Occipital lobe (tissue), 2 donors: ENCODE measurements around the gene GRN. TPM values are rescaled to one million over a fixed set of nuclear protein-coding genes. Genes with fewer than 3 reads are reported as not detected.
"Not testable (repeated sequence)": the region's sequence is repeated elsewhere in the genome, so short reads cannot be mapped to it uniquely, and the experiment has no call there.

Experiments
- DNase-seq: peaks from one replicate; lab custom pipeline; 2025; lab: John Stamatoyannopoulos, UW
- total RNA-seq: library from RNA; depleted of rRNA; stranded (reverse); fragments of >200 nt; gene quantifications from one replicate; pipeline ENCODE4 v1.2.3, GENCODE V29; 2014

Gene GRN
- total RNA-seq, 1 donor from 2014 or later, result 32.3 TPM

DNA sequence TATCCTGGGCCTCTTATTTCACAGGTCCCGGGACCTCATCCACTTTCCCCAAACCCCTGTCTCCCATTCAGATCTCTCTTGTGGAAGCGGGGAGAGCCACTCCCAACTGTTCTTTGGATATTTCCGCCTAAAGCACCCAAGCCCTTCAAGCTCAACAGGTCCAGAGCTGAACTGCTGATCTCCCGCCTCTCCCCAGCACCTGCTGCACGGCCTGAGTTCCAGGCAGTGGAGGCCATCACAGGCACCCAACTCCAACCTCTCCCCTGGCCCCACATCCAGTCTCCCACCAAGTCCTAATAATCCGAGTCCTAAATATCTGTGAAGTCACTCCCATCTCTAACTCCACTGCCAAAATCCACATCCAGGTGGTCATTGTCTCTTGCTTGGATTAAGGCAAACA lies 37.8 kb downstream of the GRN start:
- no peak for DNase-seq

DNA sequence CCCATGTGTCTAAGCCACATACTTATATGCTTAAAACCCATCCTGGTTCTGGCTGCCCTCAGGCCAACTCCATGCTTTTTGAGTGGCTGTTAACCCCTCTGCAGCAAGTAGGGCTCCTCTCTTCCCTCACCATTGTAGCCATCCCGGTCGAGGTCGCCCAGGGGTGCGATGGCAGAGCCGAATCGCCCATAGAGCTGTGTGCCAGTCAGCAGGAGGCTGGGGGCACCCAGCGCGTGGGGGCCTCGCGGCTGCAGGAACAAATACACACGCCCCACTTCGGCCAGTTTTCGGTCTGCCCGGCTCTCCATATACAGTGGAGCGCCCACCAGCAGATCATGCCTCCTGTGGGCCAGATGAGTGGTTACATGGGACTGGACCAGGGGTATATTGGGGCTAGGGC lies 38.3 kb downstream of the GRN start:
- DNase-seq, result no peak

DNA sequence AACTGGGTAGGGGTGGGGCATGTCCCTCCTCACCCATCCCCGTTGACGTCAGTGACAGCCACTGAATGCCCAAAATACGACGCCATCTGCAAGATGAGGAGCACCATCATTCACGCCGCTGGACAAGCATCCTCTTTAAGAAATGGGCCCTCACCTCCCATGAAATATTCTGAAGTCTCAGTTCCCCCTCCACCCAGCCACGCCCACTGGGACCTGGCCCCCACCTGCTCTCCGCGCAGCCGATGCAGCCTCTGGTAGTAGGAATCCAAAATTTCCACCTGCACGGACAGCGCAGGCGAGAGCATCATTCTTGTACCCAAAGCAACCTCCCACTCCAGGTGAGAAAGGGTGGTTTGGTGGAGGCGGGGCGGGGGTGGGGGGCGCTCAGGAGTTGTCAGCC lies 38.8 kb downstream of the GRN start:
- DNase-seq, result no peak

DNA sequence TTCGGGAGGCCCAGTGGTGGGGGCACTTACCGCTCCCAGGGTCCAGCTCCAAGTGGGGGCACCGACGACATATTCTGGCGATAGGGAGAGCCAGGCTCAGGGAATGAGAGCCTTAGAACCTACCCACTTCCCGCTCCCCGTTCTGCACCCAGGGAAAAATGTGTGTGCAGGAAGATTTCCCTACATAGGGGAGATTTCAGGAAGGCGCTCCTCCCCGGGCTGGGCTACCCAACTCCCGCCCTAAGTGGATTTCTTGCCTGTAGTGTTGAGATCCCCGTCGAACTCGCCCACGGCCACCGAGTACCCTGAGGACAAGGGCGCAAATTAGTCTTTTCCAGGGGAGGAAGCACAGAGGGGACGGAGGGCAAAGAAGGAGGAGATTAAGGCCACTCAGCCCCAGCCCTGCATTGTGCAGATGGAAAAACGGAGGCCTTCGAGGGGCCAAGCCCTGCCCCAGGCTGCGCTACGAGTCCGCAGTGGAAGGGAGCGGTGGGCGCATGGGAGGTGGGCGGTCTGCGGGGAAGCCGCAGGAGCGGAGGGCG lies 39.2 kb downstream of the GRN start:
- DNase-seq, result no peak

DNA sequence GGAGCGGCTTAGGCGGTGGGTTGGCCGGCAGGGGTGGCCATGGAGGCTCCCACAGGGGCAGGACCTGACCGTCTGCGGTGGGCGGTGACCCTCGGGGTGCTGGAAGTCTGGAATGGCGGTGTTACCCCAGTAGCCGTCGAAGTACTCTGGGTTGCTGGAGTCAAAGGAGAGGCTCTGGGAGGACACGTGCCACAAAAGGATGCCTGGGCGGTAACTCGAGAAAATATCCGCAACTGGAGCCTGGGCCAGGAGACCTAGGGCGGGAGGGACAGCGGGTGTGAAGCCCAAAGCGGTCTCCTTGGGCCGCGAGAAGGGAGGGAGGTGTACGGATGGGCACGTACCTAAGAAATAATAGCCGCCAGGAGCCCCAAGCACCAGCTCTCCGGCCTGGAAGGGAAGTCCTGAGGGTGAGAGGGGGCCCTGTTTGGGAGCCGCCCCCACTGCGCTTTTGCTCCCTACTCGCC lies 39.8 kb downstream of the GRN start:
- DNase-seq, result no peak

DNA sequence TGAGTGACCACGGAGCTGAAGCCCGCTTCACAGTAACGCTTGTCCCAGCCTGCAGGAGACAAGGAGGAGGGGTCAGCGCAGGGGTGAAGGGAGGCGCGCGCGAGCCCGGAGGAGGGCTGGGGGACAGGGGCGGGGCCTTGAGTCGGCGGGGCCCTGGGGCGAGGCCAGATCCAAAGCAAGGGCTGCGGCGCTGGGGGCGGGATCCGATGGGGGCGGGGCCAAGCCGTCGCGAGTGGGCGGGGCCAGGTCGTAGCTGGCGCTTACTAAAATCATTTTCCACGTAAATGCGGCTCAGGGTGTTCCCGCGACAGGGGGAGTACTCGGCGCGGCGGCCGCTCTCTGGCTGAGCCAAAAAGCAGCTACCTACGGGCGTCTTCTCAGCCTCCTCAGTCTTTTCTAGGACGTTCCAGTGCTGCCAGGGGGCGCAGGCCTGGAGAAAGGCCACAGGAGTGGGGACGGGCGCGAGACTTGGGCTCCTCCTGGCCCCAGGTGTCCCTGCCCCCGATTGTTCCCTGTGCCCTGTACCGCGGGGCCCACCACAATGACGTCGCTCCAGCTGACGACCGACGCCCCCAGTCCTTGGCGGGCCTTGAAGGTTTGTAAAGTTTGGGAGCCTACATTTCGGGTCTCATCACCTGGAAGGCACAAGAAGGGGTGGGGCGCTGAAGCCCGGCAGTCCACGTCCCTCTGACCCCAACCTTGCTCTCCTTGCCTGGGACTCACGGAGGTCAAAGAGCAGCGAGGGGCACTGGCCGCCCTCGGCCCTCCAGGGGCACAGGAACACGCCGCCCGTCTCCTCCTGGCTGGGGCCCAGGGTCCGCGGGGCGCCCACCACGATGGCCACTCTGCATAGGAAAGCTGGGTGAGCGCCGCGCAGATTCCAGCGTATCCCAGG lies 40.4 kb downstream of the GRN start:
- peak; percentile 62 for DNase-seq

DNA sequence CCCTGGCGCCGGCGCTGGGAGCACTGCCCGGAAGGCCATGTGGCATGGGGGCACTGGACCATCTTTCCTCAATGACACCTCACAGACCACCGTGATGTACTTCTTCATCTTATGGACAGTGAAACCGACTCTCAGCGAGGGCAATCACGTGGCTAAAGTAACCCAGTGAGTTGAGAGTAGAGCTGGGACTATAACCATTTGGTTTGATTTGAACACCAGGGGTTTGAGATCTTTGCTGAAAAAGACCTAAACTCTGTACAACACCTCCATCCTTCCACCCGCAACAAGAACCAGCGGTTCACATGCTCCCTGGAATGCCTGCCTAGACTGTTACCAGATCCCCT lies 41.1 kb downstream of the GRN start:
- DNase-seq, result no peak

DNA sequence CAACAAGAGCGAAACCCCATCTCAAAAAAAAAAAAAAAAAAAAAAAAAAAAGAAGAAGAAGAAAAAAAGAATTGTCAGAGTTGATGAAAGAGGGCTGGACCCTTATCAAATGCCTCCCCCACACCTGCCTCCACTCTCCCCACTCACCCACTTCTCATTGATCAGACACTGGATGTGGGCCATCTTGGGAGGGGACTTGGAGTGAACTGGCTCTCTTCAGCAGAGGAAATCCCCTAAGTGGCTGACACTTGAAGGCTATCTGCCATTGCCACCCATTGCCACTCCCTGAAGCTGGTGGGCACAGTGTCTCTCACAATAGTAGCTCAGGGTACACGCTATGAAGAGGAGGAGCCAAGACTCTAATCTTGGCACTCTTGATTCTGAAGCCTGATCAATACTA lies 42.7 kb downstream of the GRN start:
- no peak for DNase-seq

DNA sequence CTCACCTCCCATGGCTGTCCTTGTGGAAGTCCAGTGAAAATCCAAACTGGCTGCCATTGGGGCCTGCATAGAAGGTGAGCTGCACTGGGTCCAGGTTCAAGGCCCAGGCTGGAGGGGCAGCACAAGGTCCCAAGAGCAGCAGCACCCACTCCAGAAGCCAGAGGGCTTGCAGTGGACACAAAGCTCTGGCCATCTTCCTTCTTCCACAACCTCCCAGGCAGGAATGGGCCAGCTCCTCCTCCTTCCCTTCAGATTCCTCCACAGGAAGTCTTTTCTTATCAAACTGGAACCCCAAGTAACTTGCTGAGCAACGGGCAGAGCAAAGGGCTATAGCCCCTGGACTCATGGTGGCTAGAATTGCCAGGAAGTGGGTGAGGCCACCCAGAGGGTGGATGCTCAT lies 44.2 kb downstream of the GRN start, which contains the start of gene ITGA2B:
ITGA2B (minus strand) TSS at position 369 of the 400 bp plus-strand sequence; CDS start at position 193, 176 bp downstream.
- no peak for DNase-seq

DNA sequence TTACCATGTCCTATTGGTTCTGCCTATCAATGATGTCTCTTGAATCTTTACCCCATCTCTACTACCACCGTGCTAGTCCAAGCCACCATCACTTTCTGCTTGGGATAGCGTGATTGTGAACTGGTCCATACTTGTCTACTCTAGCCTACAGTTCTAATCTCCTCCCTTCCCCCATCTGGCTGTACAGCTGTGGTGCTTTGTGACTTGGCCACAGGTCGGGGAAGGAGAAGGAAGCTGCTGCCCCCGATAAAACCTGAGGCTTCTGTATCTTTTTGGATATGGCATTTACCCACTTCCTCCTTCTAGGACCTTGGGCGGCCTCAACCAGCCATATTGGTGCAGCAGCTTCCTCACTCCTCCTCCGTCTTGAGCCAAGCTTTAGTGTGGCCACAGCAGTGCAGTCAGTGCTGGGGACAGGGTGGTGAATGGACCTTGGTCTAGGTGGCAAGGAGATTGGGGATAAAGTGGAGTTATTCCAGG lies 44.7 kb downstream of the GRN start:
- no peak for DNase-seq

DNA sequence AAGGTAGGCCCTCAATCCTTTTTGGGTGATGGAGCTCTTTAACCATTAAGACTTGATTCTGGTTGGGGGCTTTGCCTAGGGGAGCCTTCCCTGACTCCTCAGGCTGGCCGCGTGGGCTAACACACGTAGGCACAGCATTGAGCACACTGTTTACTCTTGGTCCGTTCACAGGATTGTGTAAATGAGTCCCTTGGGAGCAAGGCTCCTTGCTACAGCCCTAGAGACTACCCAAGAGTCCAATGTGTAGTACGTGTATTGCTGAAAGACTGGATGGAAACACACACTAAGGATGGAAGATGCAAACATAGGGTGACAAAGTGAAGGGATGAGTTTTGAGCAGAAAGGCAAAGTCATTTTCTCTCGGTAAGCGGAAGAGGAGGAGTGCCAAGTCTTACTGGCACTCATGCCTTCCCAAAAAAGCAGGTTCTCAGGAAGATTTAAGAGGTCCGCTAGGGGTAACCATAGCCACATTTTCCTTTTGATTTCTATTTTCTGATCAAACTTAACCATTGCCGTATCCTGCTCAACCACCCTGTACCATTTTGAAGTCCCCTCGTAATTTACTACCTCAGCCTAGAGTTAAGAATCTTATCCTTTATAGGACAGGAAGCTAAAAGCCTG lies 45.3 kb downstream of the GRN start:
- DNase-seq, result no peak

DNA sequence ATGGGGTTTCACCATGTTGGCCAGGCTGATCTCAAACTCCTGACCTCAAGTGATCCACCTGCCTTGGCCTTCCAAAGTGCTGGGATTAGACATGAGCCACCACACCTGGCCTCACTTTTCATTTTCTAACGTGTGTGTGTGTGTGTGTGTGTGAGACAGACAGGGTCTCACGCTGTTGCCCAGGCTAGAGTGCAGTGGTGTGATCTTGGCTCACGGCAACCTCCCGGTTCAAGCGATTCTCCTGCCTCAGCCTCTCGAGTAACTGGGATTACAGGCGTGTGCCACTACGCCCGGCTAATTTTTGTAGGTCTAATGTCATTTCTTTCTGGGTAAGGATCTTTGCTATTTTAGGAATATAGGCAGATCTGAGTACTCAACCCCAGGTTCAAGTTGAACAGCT lies 49.0 kb downstream of the GRN start:
- not testable (repeated sequence) for DNase-seq

DNA sequence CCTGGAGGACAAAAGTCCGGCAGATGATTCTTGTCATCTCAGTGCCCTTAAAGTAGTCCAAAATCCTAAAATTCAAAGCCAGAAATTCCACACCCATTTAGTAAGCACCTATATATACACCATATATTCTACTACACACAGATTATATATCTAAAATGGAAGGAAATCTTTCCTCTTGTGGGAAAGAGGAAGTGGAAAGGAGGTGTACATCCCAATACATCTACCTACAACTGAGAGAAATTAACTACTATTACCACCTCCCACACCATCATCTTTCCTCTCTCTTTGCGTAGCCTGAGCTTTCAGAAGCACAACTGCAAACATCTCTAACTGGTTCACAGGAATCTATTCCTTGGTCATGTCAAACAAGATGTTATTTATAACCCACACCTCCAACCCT lies 49.7 kb downstream of the GRN start:
- DNase-seq, result no peak

DNA sequence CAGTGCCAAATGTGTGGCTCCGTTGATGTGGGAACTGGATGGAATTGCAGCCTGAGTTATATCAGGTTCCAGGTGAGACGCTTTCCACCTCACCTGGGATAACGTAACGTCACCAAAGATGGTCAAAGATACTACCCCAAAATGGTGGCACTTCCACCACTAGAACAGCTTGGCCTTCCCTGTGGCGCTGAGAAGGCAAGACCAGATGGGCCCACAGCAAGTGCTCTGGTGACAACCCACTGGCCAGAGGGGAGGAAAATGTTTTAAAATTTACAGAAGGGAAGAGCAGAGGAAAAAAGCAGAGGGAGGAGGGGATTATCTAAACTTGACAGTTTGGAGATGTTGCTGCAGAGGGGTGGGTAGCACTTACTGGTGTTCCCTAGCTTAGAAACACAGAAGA lies 51.8 kb downstream of the GRN start:
- no peak for DNase-seq

DNA sequence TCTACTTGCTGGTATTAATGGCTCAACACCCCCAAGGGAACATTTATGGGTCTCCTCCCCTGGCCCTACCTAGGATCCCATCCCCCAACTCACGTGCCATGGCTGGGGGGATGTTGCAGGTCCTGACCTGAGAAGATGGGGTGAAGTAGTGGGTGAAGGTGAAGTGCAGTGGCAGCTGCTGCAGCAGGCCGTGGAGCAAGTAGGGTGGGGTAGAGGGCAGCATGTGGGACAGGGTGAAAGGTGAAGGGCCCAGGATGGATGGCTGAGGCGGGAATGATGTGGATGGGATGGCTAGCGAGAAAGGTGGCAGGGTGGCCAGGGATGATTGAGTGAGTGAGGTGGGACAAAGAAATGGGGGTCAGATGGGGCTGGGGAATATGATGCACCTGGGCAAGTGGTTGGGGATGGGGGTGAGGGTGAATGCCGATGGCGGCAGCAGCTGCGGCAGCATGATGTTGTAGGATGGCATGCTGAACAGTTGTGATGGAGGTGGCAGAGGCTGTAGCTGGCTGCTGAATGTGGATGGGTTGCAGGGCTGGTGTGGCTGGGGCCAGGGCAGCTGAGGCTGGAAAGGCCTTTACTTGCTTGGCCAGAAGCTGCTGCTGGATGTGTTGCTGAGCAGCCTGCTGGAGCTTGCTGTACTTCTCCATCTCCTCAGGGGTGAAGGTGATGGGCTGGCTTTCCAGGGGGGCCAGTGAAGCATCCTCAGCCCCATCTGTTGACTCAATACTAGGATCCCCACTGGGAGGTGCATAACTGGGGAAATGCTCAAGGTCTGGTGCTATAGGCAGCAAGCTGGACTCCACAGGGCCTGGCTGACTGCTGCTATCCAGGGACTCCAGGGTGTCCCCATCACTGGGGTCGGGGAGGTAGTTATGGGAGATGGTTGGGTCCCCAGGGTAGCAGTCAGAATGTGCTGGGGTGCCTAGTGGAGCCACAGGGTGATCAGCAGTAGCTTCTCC lies 52.7 kb downstream of the GRN start:
- DNase-seq, result no peak

DNA sequence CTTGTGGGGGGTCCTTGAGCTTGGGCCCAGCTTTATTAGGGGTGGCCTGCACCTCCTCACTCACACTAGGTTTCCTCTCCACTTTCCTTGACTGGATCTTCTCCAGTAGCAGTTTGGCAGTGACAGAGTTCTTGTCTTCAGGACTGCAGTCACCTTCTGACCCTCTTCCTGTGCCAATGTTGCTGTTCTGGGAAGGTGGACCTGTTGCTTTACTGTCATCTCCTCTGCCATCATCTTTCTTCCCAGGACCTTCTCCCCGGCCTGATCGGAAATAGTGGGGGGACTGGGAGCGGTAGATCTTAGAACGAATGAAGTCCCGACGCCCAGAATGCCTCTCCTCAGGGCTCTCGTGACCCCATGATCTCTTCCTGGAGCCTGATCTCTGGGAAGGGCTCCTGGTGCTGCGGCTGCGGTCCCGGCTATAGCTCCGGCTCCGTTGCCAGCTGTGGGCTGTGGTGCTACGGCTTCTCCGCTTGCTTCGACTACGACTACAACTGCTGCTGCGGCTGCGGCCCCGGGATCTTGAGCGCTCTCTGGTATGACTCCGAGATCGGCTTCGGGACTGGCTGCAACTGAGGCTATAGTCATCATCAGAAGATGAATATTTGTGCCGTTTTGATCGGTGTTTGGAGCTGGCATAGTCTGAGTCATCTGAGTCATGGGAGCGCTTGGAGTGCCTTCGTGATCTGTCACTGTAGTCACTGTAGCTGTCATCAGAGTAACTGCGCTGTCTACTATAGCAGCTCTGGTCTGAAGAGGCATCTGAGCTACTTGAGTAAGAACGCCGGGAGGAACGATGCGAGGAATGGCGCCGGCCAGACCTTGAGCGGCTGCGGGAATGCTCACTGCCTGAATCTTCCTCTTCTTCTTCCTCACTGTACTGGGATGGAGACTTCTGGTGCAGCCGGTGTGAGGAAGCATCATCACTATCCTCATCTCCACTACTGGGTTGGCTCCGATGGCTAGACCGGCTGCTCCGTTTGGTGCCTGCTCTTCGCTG lies 53.9 kb downstream of the GRN start:
- no peak for DNase-seq

DNA sequence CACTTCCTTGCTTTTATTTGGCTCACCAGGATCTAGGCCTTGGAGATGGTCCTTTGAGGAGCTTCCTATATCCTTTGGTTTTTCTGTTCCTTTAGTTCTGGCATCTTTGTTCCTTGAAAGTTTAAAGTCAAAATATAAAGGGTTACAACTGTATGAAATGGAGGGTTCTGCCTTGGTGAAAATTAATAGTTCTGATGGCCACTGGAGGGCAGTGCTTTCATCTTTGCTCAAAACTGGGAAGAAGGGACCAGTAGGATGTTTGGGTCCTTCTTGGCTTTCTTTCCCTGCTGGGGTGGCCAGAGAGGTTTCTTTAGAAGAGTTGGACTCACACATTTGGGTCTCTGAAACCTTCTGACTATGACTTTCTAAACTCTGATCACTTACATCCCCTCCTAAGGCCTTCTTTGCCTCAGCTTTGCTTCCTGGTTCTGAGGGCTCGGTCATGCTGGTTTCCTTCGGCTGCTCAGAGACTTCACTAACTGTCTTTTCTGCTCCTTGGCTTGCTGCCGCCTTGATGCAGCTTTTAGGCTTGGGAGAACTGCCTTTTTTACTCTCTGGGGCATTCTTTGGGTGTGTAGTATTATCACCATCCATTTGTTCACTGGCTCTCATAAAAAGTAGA lies 55.2 kb downstream of the GRN start:
- no peak for DNase-seq
